ENCODE measurements around the gene PKP4. TPM values are rescaled to one million over a fixed set of nuclear protein-coding genes. Genes with fewer than 3 reads are reported as not detected.

Gene PKP4
- total and polyA plus RNA-seq, 2 donors (not counting 1 experiment from before 2014, with no cell fraction given): 2.0 to 13.3 TPM

GRCh38 chr2:158671360-158672245, 214.9 kb downstream of the PKP4 start:
- H3K27me3 Mint-ChIP-seq: no peaks in the 10 kb centered on the region
- H3K9me3 ChIP-seq (ENCODE audit: control extremely low read depth in 1 of 3, control insufficient read depth in 2 of 3, insufficient read depth in 1 of 3, low read length in 2 of 3): no peaks in the 10 kb centered on the region
- WGBS (ENCODE audit: insufficient coverage): 96% methylated on average over 18 of the region's 19 CpGs
- H3K9me3 Mint-ChIP-seq (ENCODE audit: insufficient read depth): no peaks in the 10 kb centered on the region
- H3K4me2 ChIP-seq (replicated peaks; ENCODE audit: low read depth, low read length, poor library complexity, severe bottlenecking): no peak overlapping the region
- no peaks in the 10 kb centered on the region for H3K4me1 Mint-ChIP-seq
- CTCF ChIA-PET: no interaction called here
- TF ChIP-seq CTCF (IDR thresholded peaks at IDR 0.05) (no peak), EZH2 (IDR thresholded peaks at IDR 0.05; ENCODE audit: borderline replicate concordance, insufficient read depth, low read depth, low read length, poor library complexity, severe bottlenecking) (no peak)
- intact Hi-C loops (cut with micrococcal nuclease): no loop called here
- H3K4me3 Mint-ChIP-seq: no peak overlapping the region
- no peaks in the 10 kb centered on the region for H3K27me3 ChIP-seq (replicated peaks in 1 of 4; ENCODE audit: control extremely low read depth in 1 of 4, control insufficient read depth in 3 of 4, insufficient read depth in 4 of 4, low read length in 3 of 4)
- no peak overlapping the region for H3K9ac ChIP-seq (ENCODE audit: low read length)
- no peaks in the 10 kb centered on the region for H4K20me1 ChIP-seq (ENCODE audit: control insufficient read depth, insufficient read depth, low read length, poor library complexity, severe bottlenecking)
- no peak overlapping the region for H3K27ac ChIP-seq (ENCODE audit: low read length in 2 of 2)
- H2AFZ ChIP-seq (ENCODE audit: insufficient read depth, low read depth, low read length, poor library complexity, severe bottlenecking): no peak overlapping the region
- H3K27ac Mint-ChIP-seq: no peak overlapping the region
- H3K79me2 ChIP-seq (ENCODE audit: control insufficient read depth, insufficient read depth, low read length): no peaks in the 10 kb centered on the region
- H3K4me3 ChIP-seq (ENCODE audit: control extremely low read depth in 1 of 5, extremely low read depth in 1 of 5, insufficient read depth in 1 of 5, low read depth in 2 of 5, low read length in 4 of 5): no peak overlapping the region
- ATAC-seq (ENCODE audit: low read depth) (no peak), DNase-seq (no peak)
- no peaks in the 10 kb centered on the region for H3K36me3 ChIP-seq (replicated peaks in 1 of 2; ENCODE audit: control extremely low read depth in 1 of 2, control insufficient read depth in 1 of 2, extremely low read depth in 1 of 2, insufficient read depth in 2 of 2, low read length in 1 of 2)
- H3K4me1 ChIP-seq (ENCODE audit: control insufficient read depth in 2 of 2, insufficient read depth in 2 of 2, low read length in 2 of 2): no peaks in the 10 kb centered on the region
- POLR2A ChIA-PET: no interaction called here

GRCh38 chr2:158676295-158676694, 219.5 kb downstream of the PKP4 start:
- Histone ChIP-seq H2AFZ (ENCODE audit: insufficient read depth, low read depth, low read length, poor library complexity, severe bottlenecking) (no peak overlapping the region), H3K27ac (ENCODE audit: low read length in 2 of 2) (no peak overlapping the region), H3K4me2 (replicated peaks; ENCODE audit: low read depth, low read length, poor library complexity, severe bottlenecking) (no peak overlapping the region), H4K20me1 (ENCODE audit: control insufficient read depth, insufficient read depth, low read length, poor library complexity, severe bottlenecking) (no peaks in the 10 kb centered on the region), H3K9me3 (ENCODE audit: control extremely low read depth in 1 of 3, control insufficient read depth in 2 of 3, insufficient read depth in 1 of 3, low read length in 2 of 3) (no peaks in the 10 kb centered on the region), H3K36me3 (replicated peaks in 1 of 2; ENCODE audit: control extremely low read depth in 1 of 2, control insufficient read depth in 1 of 2, extremely low read depth in 1 of 2, insufficient read depth in 2 of 2, low read length in 1 of 2) (no peaks in the 10 kb centered on the region), H3K9ac (ENCODE audit: low read length) (no peak overlapping the region), H3K4me3 (ENCODE audit: control extremely low read depth in 1 of 5, extremely low read depth in 1 of 5, insufficient read depth in 1 of 5, low read depth in 2 of 5, low read length in 4 of 5) (no peak overlapping the region), H3K79me2 (ENCODE audit: control insufficient read depth, insufficient read depth, low read length) (no peaks in the 10 kb centered on the region), H3K27me3 (replicated peaks in 1 of 4; ENCODE audit: control extremely low read depth in 1 of 4, control insufficient read depth in 3 of 4, insufficient read depth in 4 of 4, low read length in 3 of 4) (no peaks in the 10 kb centered on the region), H3K4me1 (ENCODE audit: control insufficient read depth in 2 of 2, insufficient read depth in 2 of 2, low read length in 2 of 2) (no peaks in the 10 kb centered on the region)
- 95% methylated on average over 2 of the region's 3 CpGs for WGBS (ENCODE audit: insufficient coverage)
- no peak for ATAC-seq (ENCODE audit: low read depth)
- Mint-ChIP-seq H3K27ac (no peak overlapping the region), H3K27me3 (no peaks in the 10 kb centered on the region), H3K4me3 (no peak overlapping the region), H3K9me3 (ENCODE audit: insufficient read depth) (no peaks in the 10 kb centered on the region), H3K4me1 (no peaks in the 10 kb centered on the region)
- intact Hi-C loops (cut with micrococcal nuclease): no loop called here
- no peak for DNase-seq
- ChIA-PET POLR2A (no interaction called here), CTCF (no interaction called here)
- TF ChIP-seq CTCF (IDR thresholded peaks at IDR 0.05) (no peak), EZH2 (IDR thresholded peaks at IDR 0.05; ENCODE audit: borderline replicate concordance, insufficient read depth, low read depth, low read length, poor library complexity, severe bottlenecking) (no peak)
